ENCODE data around the gene NCBP2L.

- no peak for TF ChIP-seq CTCF (IDR thresholded peaks at IDR 0.05)
- no peak for TF ChIP-seq POLR2AphosphoS2 (conservative IDR thresholded peaks at IDR 0.05; ENCODE audit: low read length)
- no peak for TF ChIP-seq RFX5 (IDR thresholded peaks at IDR 0.05)
- no peak for TF ChIP-seq USF2 (IDR thresholded peaks at IDR 0.05)
- no peak for TF ChIP-seq SMC3 (IDR thresholded peaks at IDR 0.05)
- TF ChIP-seq REST (IDR thresholded peaks at IDR 0.05): no peak
- no peak for TF ChIP-seq POLR2A (IDR thresholded peaks at IDR 0.05; ENCODE audit: low read length)
- TF ChIP-seq SREBF2 (IDR thresholded peaks at IDR 0.05): no peak
- no peak for TF ChIP-seq TP53 (CRISPR knock-in tag; IDR thresholded peaks at IDR 0.05)
- no peak for TF ChIP-seq KDM5A (IDR thresholded peaks at IDR 0.05)
- TF ChIP-seq CHD4 (IDR thresholded peaks at IDR 0.05; ENCODE audit: borderline replicate concordance): no peak
- TF ChIP-seq PHF8 (IDR thresholded peaks at IDR 0.05; ENCODE audit: borderline replicate concordance, low read depth): no peak
- no peak for TF ChIP-seq EP300 (IDR thresholded peaks at IDR 0.05)
Observed at GRCh38 chrX:107823456-107823855, 45.9 kb downstream of the NCBP2L start.
